Liver (tissue), 9 donors: ENCODE data around the gene ZFP92. TPM values are rescaled to one million over a fixed set of nuclear protein-coding genes. Genes with fewer than 3 reads are reported as not detected.

Source experiments
- DNase-seq: peaks from one replicate; pipeline ENCODE4 v3.0.0-alpha.2; 2017; ENCODE audit warnings: low spot score
- H3K27ac ChIP-seq, 2 donors: one replicate each; pipeline ENCODE4 v1.7.0; 2013; ENCODE audit warnings: inconsistent platforms in 2 of 2, low read length in 2 of 2, control low read depth in 1 of 2, low read depth in 1 of 2, mild to moderate bottlenecking in 1 of 2
- H3K27me3 ChIP-seq, 4 donors: one replicate each; pipeline versions ENCODE4 v1.6.1 to v1.7.0; 2013; ENCODE audit warnings: low read length in 3 of 4, inconsistent platforms in 1 of 4, mild to moderate bottlenecking in 1 of 4, moderate library complexity in 1 of 4; ENCODE audit not compliant: control insufficient read depth in 4 of 4, insufficient read depth in 4 of 4
- H3K36me3 ChIP-seq, 4 donors: one replicate each; pipeline versions ENCODE4 v1.6.1 to v1.7.0; 2013; ENCODE audit warnings: low read length in 3 of 4, mild to moderate bottlenecking in 3 of 4, low read depth in 1 of 4, moderate library complexity in 1 of 4; ENCODE audit not compliant: control insufficient read depth in 4 of 4, insufficient read depth in 3 of 4
- H3K4me1 ChIP-seq, 4 donors: one replicate each; pipeline versions ENCODE4 v1.6.1 to v1.7.0; 2013; ENCODE audit warnings: low read length in 3 of 4, mild to moderate bottlenecking in 3 of 4, moderate library complexity in 1 of 4; ENCODE audit not compliant: control insufficient read depth in 4 of 4, insufficient read depth in 4 of 4
- H3K4me3 ChIP-seq, 3 donors: one replicate each; pipeline versions ENCODE4 v1.6.1 to v1.7.0; 2013; ENCODE audit warnings: low read length in 3 of 3, control low read depth in 1 of 3, low read depth in 1 of 3, mild to moderate bottlenecking in 1 of 3
- H3K9ac ChIP-seq, 2 donors: one replicate each; pipeline ENCODE4 v1.7.0; 2013; ENCODE audit warnings: low read length in 2 of 2, mild to moderate bottlenecking in 2 of 2, moderate library complexity in 2 of 2, control low read depth in 1 of 2, low read depth in 1 of 2
- H3K9me3 ChIP-seq, 4 donors: one replicate each; pipeline versions ENCODE4 v1.6.1 to v1.7.0; 2013; ENCODE audit warnings: low read length in 3 of 4; ENCODE audit not compliant: control insufficient read depth in 4 of 4
- EGR1 ChIP-seq, 2 donors: IDR thresholded peaks; 2 replicates each; pipeline ENCODE4 v1.6.1; 2016 to 2018; ENCODE audit warnings: antibody characterized with exemption in 2 of 2, low read depth in 2 of 2
- FOXA1 ChIP-seq: IDR thresholded peaks from 2 replicates; pipeline ENCODE4 v1.6.1; 2016; ENCODE audit warnings: antibody characterized with exemption
- FOXA2 ChIP-seq: IDR thresholded peaks from 2 replicates; pipeline ENCODE4 v1.6.1; 2016; ENCODE audit warnings: antibody characterized with exemption
- GABPA ChIP-seq, 2 donors: IDR thresholded peaks in 1 of 2; conservative IDR thresholded peaks in 1 of 2; 2 replicates each; pipeline ENCODE4 v1.6.1; 2016; ENCODE audit warnings: antibody characterized with exemption in 2 of 2, mild to moderate bottlenecking in 1 of 2, moderate library complexity in 1 of 2
- HNF4A ChIP-seq, 2 donors: conservative IDR thresholded peaks; 2 replicates each; pipeline ENCODE4 v1.6.1; 2016; ENCODE audit warnings: antibody characterized with exemption in 2 of 2, mild to moderate bottlenecking in 2 of 2
- HNF4G ChIP-seq: IDR thresholded peaks from 2 replicates; pipeline ENCODE4 v1.6.1; 2016; ENCODE audit warnings: antibody characterized with exemption
- JUND ChIP-seq, 2 donors: IDR thresholded peaks; 2 replicates each; pipeline ENCODE4 v1.6.1; 2016; ENCODE audit warnings: antibody characterized with exemption in 2 of 2
- NR2F2 ChIP-seq: IDR thresholded peaks from 2 replicates; pipeline ENCODE4 v1.6.1; 2016; ENCODE audit warnings: antibody characterized with exemption
- RAD21 ChIP-seq, 2 donors: IDR thresholded peaks; 2 replicates each; pipeline ENCODE4 v1.6.1; 2016; ENCODE audit warnings: antibody characterized with exemption in 2 of 2, mild to moderate bottlenecking in 2 of 2
- RXRA ChIP-seq, 2 donors: IDR thresholded peaks; 2 replicates each; pipeline ENCODE4 v1.6.1; 2017 to 2018; ENCODE audit warnings: antibody characterized with exemption in 2 of 2, mild to moderate bottlenecking in 1 of 2
- SP1 ChIP-seq: IDR thresholded peaks from 2 replicates; pipeline ENCODE4 v1.6.1; 2018; ENCODE audit warnings: antibody characterized with exemption, mild to moderate bottlenecking
- TAF1 ChIP-seq: conservative IDR thresholded peaks from 2 replicates; pipeline ENCODE4 v1.6.1; 2016; ENCODE audit warnings: antibody characterized with exemption, mild to moderate bottlenecking
- YY1 ChIP-seq: IDR thresholded peaks from 2 replicates; pipeline ENCODE4 v1.6.1; 2016; ENCODE audit warnings: antibody characterized with exemption, mild to moderate bottlenecking
- WGBS: extraction: QIAGEN DNeasy Blood & Tissue Kit; methylation state at CpG from one replicate; pipeline ENCODE4 v1.1.7; 2013; 5-methylcytosine and 5-hydroxymethylcytosine counted together
- polyA plus RNA-seq, 2 donors: library from polyadenylated mRNA; stranded (reverse) in 1 of 2; unstranded in 1 of 2; fragments of 200-250 nt in 1 of 2; fragments of >200 nt in 1 of 2; fragmentation: Nextera tagmentation in 1 of 2; extraction: Ambion mirVana in 1 of 2; gene quantifications; one replicate each; pipeline versions ENCODE4 v1.2.1 to v1.2.3, GENCODE V29; 2013 to 2015
- total RNA-seq, 2 donors: library from RNA; depleted of rRNA; stranded (reverse); fragments of >200 nt; gene quantifications; one replicate each; pipeline ENCODE4 v1.2.3, GENCODE V29; 2014
- TF ChIP-seq, protein P1 (sequence below): fragments of 150-350 bp; IDR thresholded peaks from 2 replicates; pipeline ENCODE4 v1.5.1; 2017; ENCODE audit warnings: improper control_type of control experiment, low read depth, low read length; ENCODE audit not compliant: missing input control
- TF ChIP-seq, protein P2 (sequence below): IDR thresholded peaks from 2 replicates; pipeline ENCODE4 v1.6.1; 2016; ENCODE audit warnings: antibody characterized with exemption, mild to moderate bottlenecking
- TF ChIP-seq, protein P3 (sequence below): IDR thresholded peaks from 2 replicates; pipeline ENCODE4 v1.6.1; 2016; ENCODE audit warnings: antibody characterized with exemption
- TF ChIP-seq, protein P4 (sequence below): IDR thresholded peaks from 2 replicates; pipeline ENCODE4 v1.6.1; 2016; ENCODE audit warnings: antibody characterized with exemption
- TF ChIP-seq, protein P5 (sequence below): IDR thresholded peaks from 2 replicates; pipeline ENCODE4 v1.6.1; 2016; ENCODE audit warnings: antibody characterized with exemption
- donor health status: healthy.
- donor health status: healthy.
- donor health status: healthy.
- donor health status: healthy.
- donor health status: healthy.

ZFP92 gene
- total and polyA plus RNA-seq, 4 donors = 0.24 to 1.3 (median 0.44) TPM

DNA sequence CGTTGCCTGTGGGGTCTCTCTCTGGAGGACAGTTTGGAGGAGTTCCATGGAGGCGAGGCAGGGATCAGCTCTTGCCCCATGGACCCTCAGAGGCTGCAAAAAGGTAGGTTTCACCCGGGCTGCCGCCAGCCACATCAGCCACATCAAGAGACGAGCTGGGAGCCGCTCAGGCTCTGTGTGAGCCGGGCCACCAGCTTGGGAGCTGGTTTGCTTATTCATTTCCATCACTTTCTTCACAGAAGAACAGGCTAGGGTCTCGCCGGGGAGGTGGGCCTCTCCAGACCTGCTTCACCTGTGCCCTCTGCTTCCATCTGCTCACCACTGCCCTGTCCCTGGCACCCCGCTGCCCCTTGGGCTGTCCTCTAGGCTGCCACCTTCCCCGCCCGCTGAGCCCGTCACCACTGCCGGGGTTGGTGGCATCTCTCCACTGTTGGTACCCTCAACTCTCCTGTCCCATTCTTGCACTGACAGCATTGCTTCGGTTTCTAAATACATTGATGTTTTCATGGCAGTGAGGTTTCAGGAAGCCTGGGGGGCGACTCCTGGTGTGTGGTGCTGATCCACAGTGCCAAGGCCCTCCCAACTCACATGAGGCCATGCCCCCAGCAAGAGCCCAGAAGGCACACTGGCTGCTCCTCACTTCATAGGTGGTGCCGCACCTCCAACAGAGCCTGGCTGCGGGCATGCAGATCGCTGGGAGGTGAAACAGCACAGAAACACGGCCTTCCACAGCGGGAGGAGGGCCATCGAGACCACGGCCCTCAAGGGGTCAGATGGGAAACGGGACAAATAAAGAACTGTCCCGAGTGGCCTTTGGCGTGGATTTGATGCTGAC, 39.1 kb downstream of the ZFP92 start:
- Histone ChIP-seq H3K27me3 (no peaks in the 10 kb centered on the region), H3K4me1 (no peaks in the 10 kb centered on the region), H3K9ac (no peak overlapping the region), H3K9me3 (no peaks in the 10 kb centered on the region), H3K4me3 (no peak overlapping the region), H3K27ac (no peak overlapping the region), H3K36me3 (peaks cover 0 to 5% (median 1%) of the 10 kb centered on the region in 4 donors)
- no peak for DNase-seq
- 97% methylated on average over 26 of the region's 26 CpGs for WGBS
- TF ChIP-seq HNF4A (conservative IDR thresholded peaks at IDR 0.05) = no peak
- TF ChIP-seq HNF4G = no peak
- no peak for TF ChIP-seq EGR1 (IDR thresholded peaks at IDR 0.05; ENCODE audit: low read depth in 2 of 2)
- no peak for TF ChIP-seq YY1
- TF ChIP-seq FOXA1 = no peak
- TF ChIP-seq, protein P1, sequence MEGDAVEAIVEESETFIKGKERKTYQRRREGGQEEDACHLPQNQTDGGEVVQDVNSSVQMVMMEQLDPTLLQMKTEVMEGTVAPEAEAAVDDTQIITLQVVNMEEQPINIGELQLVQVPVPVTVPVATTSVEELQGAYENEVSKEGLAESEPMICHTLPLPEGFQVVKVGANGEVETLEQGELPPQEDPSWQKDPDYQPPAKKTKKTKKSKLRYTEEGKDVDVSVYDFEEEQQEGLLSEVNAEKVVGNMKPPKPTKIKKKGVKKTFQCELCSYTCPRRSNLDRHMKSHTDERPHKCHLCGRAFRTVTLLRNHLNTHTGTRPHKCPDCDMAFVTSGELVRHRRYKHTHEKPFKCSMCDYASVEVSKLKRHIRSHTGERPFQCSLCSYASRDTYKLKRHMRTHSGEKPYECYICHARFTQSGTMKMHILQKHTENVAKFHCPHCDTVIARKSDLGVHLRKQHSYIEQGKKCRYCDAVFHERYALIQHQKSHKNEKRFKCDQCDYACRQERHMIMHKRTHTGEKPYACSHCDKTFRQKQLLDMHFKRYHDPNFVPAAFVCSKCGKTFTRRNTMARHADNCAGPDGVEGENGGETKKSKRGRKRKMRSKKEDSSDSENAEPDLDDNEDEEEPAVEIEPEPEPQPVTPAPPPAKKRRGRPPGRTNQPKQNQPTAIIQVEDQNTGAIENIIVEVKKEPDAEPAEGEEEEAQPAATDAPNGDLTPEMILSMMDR = no peak
- TF ChIP-seq, protein P2, sequence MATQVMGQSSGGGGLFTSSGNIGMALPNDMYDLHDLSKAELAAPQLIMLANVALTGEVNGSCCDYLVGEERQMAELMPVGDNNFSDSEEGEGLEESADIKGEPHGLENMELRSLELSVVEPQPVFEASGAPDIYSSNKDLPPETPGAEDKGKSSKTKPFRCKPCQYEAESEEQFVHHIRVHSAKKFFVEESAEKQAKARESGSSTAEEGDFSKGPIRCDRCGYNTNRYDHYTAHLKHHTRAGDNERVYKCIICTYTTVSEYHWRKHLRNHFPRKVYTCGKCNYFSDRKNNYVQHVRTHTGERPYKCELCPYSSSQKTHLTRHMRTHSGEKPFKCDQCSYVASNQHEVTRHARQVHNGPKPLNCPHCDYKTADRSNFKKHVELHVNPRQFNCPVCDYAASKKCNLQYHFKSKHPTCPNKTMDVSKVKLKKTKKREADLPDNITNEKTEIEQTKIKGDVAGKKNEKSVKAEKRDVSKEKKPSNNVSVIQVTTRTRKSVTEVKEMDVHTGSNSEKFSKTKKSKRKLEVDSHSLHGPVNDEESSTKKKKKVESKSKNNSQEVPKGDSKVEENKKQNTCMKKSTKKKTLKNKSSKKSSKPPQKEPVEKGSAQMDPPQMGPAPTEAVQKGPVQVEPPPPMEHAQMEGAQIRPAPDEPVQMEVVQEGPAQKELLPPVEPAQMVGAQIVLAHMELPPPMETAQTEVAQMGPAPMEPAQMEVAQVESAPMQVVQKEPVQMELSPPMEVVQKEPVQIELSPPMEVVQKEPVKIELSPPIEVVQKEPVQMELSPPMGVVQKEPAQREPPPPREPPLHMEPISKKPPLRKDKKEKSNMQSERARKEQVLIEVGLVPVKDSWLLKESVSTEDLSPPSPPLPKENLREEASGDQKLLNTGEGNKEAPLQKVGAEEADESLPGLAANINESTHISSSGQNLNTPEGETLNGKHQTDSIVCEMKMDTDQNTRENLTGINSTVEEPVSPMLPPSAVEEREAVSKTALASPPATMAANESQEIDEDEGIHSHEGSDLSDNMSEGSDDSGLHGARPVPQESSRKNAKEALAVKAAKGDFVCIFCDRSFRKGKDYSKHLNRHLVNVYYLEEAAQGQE = no peak
- TF ChIP-seq, protein P3, sequence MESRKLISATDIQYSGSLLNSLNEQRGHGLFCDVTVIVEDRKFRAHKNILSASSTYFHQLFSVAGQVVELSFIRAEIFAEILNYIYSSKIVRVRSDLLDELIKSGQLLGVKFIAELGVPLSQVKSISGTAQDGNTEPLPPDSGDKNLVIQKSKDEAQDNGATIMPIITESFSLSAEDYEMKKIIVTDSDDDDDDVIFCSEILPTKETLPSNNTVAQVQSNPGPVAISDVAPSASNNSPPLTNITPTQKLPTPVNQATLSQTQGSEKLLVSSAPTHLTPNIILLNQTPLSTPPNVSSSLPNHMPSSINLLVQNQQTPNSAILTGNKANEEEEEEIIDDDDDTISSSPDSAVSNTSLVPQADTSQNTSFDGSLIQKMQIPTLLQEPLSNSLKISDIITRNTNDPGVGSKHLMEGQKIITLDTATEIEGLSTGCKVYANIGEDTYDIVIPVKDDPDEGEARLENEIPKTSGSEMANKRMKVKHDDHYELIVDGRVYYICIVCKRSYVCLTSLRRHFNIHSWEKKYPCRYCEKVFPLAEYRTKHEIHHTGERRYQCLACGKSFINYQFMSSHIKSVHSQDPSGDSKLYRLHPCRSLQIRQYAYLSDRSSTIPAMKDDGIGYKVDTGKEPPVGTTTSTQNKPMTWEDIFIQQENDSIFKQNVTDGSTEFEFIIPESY = no peak
- no peak for TF ChIP-seq FOXA2
- TF ChIP-seq, protein P4, sequence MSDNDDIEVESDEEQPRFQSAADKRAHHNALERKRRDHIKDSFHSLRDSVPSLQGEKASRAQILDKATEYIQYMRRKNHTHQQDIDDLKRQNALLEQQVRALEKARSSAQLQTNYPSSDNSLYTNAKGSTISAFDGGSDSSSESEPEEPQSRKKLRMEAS = no peak

DNA sequence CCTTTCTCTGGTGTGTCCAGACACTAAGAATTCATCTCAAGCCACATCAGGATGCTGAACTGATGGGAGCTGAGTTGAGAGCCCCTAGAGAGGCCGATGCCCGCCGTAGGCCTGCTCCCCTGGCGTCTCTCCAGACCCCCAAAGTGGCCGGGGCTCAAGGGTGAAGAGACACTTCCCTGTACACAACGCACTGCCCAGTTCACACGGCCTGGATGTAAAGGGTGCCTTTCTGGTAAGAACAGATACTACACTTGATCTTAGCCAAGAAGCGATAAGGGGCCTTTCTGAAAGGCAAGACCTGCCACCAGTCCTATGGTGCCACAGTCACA, 39.6 kb downstream of the ZFP92 start:
- Histone ChIP-seq H3K36me3 (peaks cover 0 to 5% (median 1%) of the 10 kb centered on the region in 4 donors), H3K4me1 (no peaks in the 10 kb centered on the region), H3K27ac (no peak overlapping the region), H3K9ac (no peak overlapping the region), H3K9me3 (no peaks in the 10 kb centered on the region), H3K4me3 (no peak overlapping the region), H3K27me3 (no peaks in the 10 kb centered on the region)
- 95% methylated on average over 8 of the region's 8 CpGs for WGBS
- DNase-seq = no peak
- TF ChIP-seq NR2F2 (no peak), RAD21 (IDR thresholded peaks at IDR 0.05) (no peak), EGR1 (IDR thresholded peaks at IDR 0.05; ENCODE audit: low read depth in 2 of 2) (no peak), FOXA2 (no peak), JUND (IDR thresholded peaks at IDR 0.05) (no peak), HNF4G (no peak), RXRA (IDR thresholded peaks at IDR 0.05) (no peak), SP1 (no peak), YY1 (no peak), TAF1 (no peak), FOXA1 (no peak), HNF4A (conservative IDR thresholded peaks at IDR 0.05) (no peak), GABPA (IDR thresholded peaks at IDR 0.05 in 1 of 2, conservative IDR thresholded peaks at IDR 0.05 in 1 of 2) (no peak)
- TF ChIP-seq, protein P4 = no peak
- TF ChIP-seq, protein P2 = no peak
- TF ChIP-seq, protein P5, sequence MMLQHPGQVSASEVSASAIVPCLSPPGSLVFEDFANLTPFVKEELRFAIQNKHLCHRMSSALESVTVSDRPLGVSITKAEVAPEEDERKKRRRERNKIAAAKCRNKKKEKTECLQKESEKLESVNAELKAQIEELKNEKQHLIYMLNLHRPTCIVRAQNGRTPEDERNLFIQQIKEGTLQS = no peak
